Tibial nerve (tissue), 4 donors: ENCODE results near the gene C2orf78.
"Not testable (repeated sequence)": the region's sequence is repeated elsewhere in the genome, so short reads cannot be mapped to it uniquely, and the experiment has no call there.

Source experiments
- EP300 ChIP-seq, 2 donors: sonication (generic); formaldehyde crosslinking; IDR thresholded peaks; one replicate each; pipeline ENCODE4 v1.6.1; 2017; ENCODE audit warnings: antibody characterized with exemption in 2 of 2, mild to moderate bottlenecking in 1 of 2
- POLR2A ChIP-seq, 2 donors: fragments of 450-650 bp; IDR thresholded peaks; one replicate each; pipeline ENCODE4 v1.6.1; 2017; ENCODE audit warnings: antibody characterized with exemption in 2 of 2, mild to moderate bottlenecking in 2 of 2, moderate library complexity in 2 of 2
- TF ChIP-seq, protein P1 (sequence below), 5 experiments: fragments of 200-600 bp in 3 of 5; fragments of 450-650 bp in 2 of 5; sonication (generic) in 3 of 5; IDR thresholded peaks; one replicate each; pipeline ENCODE4 v1.5.1; 2016 to 2019; ENCODE audit warnings: antibody characterized with exemption in 5 of 5, mild to moderate bottlenecking in 3 of 5, moderate library complexity in 2 of 5

DNA sequence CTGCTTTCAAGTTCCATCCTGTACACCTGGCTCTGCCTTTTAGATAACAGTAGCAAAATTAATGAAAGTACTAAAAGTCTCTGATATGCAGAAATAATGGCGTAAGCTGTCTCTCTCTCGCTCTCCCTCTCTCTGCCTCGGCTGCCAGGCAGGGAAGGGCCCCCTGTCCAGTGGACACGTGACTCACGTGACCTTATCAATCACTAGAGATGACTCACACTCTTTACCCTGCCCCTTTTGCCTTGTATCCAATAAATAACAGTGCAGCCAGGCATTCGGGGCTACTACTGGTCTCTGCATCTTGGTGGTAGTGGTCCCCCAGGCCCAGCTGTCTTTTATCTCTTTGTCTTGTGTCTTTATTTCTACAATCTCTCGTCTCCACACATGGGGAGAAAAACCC lies 29.7 kb upstream of the C2orf78 start:
- TF ChIP-seq, protein P1, sequence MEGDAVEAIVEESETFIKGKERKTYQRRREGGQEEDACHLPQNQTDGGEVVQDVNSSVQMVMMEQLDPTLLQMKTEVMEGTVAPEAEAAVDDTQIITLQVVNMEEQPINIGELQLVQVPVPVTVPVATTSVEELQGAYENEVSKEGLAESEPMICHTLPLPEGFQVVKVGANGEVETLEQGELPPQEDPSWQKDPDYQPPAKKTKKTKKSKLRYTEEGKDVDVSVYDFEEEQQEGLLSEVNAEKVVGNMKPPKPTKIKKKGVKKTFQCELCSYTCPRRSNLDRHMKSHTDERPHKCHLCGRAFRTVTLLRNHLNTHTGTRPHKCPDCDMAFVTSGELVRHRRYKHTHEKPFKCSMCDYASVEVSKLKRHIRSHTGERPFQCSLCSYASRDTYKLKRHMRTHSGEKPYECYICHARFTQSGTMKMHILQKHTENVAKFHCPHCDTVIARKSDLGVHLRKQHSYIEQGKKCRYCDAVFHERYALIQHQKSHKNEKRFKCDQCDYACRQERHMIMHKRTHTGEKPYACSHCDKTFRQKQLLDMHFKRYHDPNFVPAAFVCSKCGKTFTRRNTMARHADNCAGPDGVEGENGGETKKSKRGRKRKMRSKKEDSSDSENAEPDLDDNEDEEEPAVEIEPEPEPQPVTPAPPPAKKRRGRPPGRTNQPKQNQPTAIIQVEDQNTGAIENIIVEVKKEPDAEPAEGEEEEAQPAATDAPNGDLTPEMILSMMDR (IDR thresholded peaks at IDR 0.05), result not testable (repeated sequence)
- not testable (repeated sequence) for TF ChIP-seq POLR2A, EP300 (IDR thresholded peaks at IDR 0.05)
